OCI-LY7 (cell line): ENCODE measurements around the gene ATP11A. TPM values are rescaled to one million over a fixed set of nuclear protein-coding genes. Genes with fewer than 3 reads are reported as not detected.

Experiments used
- BruUV-seq: library from RNA; stranded (reverse); fragments of 400-500 nt; replicated peaks from 2 replicates; lab custom pipeline; 2021; lab: Mats Ljungman, UMichigan
- CTCF ChIA-PET: fragments of 300-600 bp; sonication (Branson Sonifier 250); formaldehyde crosslinking; loops from one replicate; lab custom pipeline; 2022; ENCODE audit warnings: antibody characterized with exemption; ENCODE audit not compliant: unreplicated experiment; lab: Charles Lee
- POLR2A ChIA-PET: fragments of 300-600 bp; sonication (Branson Sonifier 250); formaldehyde crosslinking; loops from one replicate; lab custom pipeline; 2022; ENCODE audit warnings: antibody characterized with exemption; lab: Charles Lee
- DNase-seq: peaks from one replicate; pipeline ENCODE4 v3.0.0-alpha.2; 2015; ENCODE audit warnings: low spot score
- H2AFZ ChIP-seq: fragments of 200-600 bp; sonication (generic), shearing (Covaris generic); 2 replicates; pipeline ENCODE4 v1.6.1; 2014; ENCODE audit warnings: mild to moderate bottlenecking, antibody characterized with exemption, low read length, moderate library complexity
- H3K27ac ChIP-seq: fragments of 200-600 bp; sonication (generic); 2 replicates; pipeline ENCODE4 v1.5.1; 2014; ENCODE audit warnings: mixed run types, low read depth, mild to moderate bottlenecking, moderate library complexity, low read length, inconsistent platforms; ENCODE audit not compliant: poor library complexity, severe bottlenecking
- H3K36me3 ChIP-seq: fragments of 200-600 bp; sonication (generic); 2 replicates; pipeline ENCODE4 v1.6.1; 2014; ENCODE audit warnings: mild to moderate bottlenecking, antibody characterized with exemption, low read length, moderate library complexity, mixed read lengths; ENCODE audit not compliant: insufficient read depth
- H3K4me1 ChIP-seq: fragments of 200-600 bp; sonication (generic); 2 replicates; pipeline ENCODE4 v1.5.1; 2014; ENCODE audit warnings: mild to moderate bottlenecking, low read length; ENCODE audit not compliant: insufficient read depth, poor library complexity, severe bottlenecking
- H3K4me2 ChIP-seq: fragments of 200-600 bp; sonication (generic); 2 replicates; pipeline ENCODE4 v1.6.1; 2014; ENCODE audit warnings: mild to moderate bottlenecking, low read length
- H3K4me3 ChIP-seq: fragments of 200-600 bp; sonication (generic); 2 replicates; pipeline ENCODE4 v1.5.1; 2014; ENCODE audit warnings: mild to moderate bottlenecking, low read depth, low read length; ENCODE audit not compliant: poor library complexity, severe bottlenecking
- H3K79me2 ChIP-seq: fragments of 200-600 bp; sonication (generic); 2 replicates; pipeline ENCODE4 v1.6.1; 2016; ENCODE audit warnings: low read depth, mild to moderate bottlenecking, low read length, moderate library complexity, mixed read lengths; ENCODE audit not compliant: insufficient read depth
- H3K9me2 ChIP-seq: fragments of 200-600 bp; sonication (generic); 2 replicates; pipeline ENCODE4 v1.6.1; 2016; ENCODE audit warnings: mild to moderate bottlenecking, low read length, mixed read lengths; ENCODE audit not compliant: insufficient read depth
- H3K9me3 ChIP-seq: fragments of 200-600 bp; sonication (generic); 2 replicates; pipeline ENCODE4 v1.6.1; 2014; ENCODE audit warnings: mild to moderate bottlenecking, mixed run types, low read length, mixed read lengths
- H4K20me1 ChIP-seq: fragments of 200-600 bp; sonication (generic); 2 replicates; pipeline ENCODE4 v1.6.1; 2014; ENCODE audit warnings: mild to moderate bottlenecking, antibody characterized with exemption, low read length, moderate library complexity, mixed read lengths; ENCODE audit not compliant: insufficient read depth
- EZH2phosphoT487 ChIP-seq: fragments of 200-600 bp; sonication (generic); IDR thresholded peaks from 2 replicates; pipeline ENCODE4 v1.6.1; 2018; ENCODE audit warnings: low read depth, borderline replicate concordance, mild to moderate bottlenecking, mixed run types, antibody characterized with exemption, low read length, moderate library complexity, mixed read lengths
- intact Hi-C: fragments of 100-400 bp; cut with micrococcal nuclease; formaldehyde crosslinking; loops from one replicate; pipeline ENCODE4 v1.10.0; 2022; ENCODE audit not compliant: unreplicated experiment
- total RNA-seq, 2 experiments: library from RNA; depleted of rRNA in 1 of 2; stranded (reverse); fragments of >200 nt in 1 of 2; shearing (Covaris generic) in 1 of 2; gene quantifications; 2 replicates each; pipeline ENCODE4 v1.2.3, GENCODE V29; 2014 to 2022
- TF ChIP-seq, protein P1 (sequence below): fragments of 200-600 bp; sonication (generic); conservative IDR thresholded peaks from 2 replicates; pipeline ENCODE4 v1.5.1; 2014; ENCODE audit warnings: mild to moderate bottlenecking, antibody characterized with exemption, low read length, moderate library complexity, mixed read lengths

Gene ATP11A
- total RNA-seq, 2 experiments from 2014 or later, result 8.8 to 23.1 TPM

DNA sequence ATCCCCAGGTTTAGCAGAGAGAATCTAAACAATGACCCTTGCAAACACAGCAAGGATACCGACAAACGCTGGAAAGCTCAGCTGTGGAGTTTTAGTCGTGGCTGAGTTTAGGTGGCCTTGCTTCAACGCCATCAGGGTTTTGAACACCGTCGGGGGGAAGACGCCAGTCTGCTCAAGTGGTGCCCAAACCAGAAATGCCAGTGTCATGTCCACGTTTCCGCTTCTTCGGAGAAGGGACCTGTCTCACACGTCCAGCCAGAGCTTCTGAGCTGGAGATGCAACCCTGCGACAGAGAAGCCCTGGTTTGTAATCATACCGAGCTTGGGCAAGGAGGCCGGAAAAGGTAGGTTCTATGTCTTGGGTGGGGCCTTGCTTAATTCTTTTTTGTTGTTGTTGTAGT is 42.6 kb upstream of the ATP11A start:
- H3K79me2 ChIP-seq, result no peaks in the 10 kb centered on the region
- H2AFZ ChIP-seq, result no peak overlapping the region
- no peaks in the 10 kb centered on the region for H3K9me3 ChIP-seq
- ChIA-PET CTCF (no interaction called here), POLR2A (interaction anchor here (0.5 kb wide), 1 partner anchor 35 kb away, joined by 3 read pairs; no protein-coding TSS in a partner anchor)
- no TSS peak for BruUV-seq
- no peaks in the 10 kb centered on the region for H4K20me1 ChIP-seq
- TF ChIP-seq EZH2phosphoT487, result no peak
- TF ChIP-seq, protein P1, sequence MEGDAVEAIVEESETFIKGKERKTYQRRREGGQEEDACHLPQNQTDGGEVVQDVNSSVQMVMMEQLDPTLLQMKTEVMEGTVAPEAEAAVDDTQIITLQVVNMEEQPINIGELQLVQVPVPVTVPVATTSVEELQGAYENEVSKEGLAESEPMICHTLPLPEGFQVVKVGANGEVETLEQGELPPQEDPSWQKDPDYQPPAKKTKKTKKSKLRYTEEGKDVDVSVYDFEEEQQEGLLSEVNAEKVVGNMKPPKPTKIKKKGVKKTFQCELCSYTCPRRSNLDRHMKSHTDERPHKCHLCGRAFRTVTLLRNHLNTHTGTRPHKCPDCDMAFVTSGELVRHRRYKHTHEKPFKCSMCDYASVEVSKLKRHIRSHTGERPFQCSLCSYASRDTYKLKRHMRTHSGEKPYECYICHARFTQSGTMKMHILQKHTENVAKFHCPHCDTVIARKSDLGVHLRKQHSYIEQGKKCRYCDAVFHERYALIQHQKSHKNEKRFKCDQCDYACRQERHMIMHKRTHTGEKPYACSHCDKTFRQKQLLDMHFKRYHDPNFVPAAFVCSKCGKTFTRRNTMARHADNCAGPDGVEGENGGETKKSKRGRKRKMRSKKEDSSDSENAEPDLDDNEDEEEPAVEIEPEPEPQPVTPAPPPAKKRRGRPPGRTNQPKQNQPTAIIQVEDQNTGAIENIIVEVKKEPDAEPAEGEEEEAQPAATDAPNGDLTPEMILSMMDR, result no peak
- H3K4me3 ChIP-seq, result no peak overlapping the region
- no peak for DNase-seq
- no peaks in the 10 kb centered on the region for H3K36me3 ChIP-seq
- no peak overlapping the region for H3K27ac ChIP-seq
- no peaks in the 10 kb centered on the region for H3K4me1 ChIP-seq
- no peaks in the 10 kb centered on the region for H3K9me2 ChIP-seq
- H3K4me2 ChIP-seq, result no peak overlapping the region
- intact Hi-C loops, result no loop called here

DNA sequence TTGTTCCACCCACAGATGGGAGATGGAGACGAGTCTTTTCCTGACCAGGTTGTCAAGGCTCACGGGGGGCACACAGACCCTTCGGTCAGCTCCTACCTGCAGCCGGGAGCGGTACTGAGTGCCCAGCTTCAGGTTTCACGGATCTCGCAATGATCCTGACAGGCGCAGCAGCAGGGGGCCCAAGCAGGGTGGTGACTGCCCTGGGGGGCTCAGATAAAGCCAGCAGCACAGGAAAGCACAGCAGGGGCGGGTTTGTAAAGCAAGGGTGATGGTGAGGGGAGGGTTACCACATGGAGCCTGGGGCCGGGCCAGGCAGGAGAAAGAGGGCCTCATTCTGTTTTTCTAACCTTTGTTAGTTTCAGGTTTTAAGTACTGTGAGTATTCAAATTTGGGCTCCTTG is 41.7 kb upstream of the ATP11A start:
- H3K4me1 ChIP-seq, result no peaks in the 10 kb centered on the region
- no TSS peak for BruUV-seq

DNA sequence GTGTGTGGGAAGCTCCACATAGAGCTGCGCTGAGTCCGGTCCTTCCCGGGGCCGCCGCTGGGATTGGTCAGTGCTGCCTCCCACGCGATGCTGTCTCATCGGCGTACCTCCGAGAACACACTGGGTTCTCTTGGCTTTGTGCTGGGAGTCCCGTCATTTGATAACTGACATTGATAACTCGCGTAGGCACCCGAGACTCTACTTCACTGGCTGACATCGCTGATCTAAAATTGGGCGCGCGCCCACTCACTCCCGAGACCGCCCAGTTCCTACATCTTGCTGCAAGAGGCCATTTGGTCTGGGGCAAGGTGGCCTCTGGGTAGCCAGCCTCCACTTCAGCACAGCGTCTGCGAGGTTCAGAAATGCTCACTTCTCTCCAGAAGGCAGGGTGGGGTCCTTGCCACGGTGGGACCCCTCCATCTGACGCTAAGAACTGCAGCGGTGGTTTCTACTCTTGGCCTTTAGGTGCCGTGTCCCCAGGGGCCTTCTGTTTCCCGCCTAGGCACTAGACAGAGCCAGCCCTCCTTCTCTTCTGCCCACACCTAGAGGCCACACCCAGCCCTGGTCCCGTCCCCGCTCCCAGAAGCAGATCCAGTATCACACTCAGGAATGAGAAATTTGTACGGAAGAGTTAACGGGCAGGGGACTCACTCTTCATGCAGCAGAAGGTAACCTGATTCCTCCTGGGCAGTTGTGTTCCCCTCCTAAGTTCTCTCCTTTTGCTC is 40.7 kb upstream of the ATP11A start:
- ChIA-PET CTCF (no interaction called here), POLR2A (no interaction called here)
- no peaks in the 10 kb centered on the region for H3K79me2 ChIP-seq
- H4K20me1 ChIP-seq, result no peaks in the 10 kb centered on the region
- no peak overlapping the region for H2AFZ ChIP-seq
- no peak for DNase-seq
- TF ChIP-seq, protein P1, result no peak
- no peak for TF ChIP-seq EZH2phosphoT487
- H3K4me1 ChIP-seq, result no peaks in the 10 kb centered on the region
- no peak overlapping the region for H3K4me3 ChIP-seq
- intact Hi-C loops, result no loop called here
- no peak overlapping the region for H3K27ac ChIP-seq
- no peaks in the 10 kb centered on the region for H3K36me3 ChIP-seq
- no TSS peak for BruUV-seq
- no peaks in the 10 kb centered on the region for H3K9me2 ChIP-seq
- no peak overlapping the region for H3K4me2 ChIP-seq
- H3K9me3 ChIP-seq, result no peaks in the 10 kb centered on the region

More for the DNA sequence above, 41.7 kb upstream of the ATP11A start:
- CTCF ChIA-PET, result no interaction called here
- no peaks in the 10 kb centered on the region for H3K36me3 ChIP-seq
- no peak overlapping the region for H3K4me2 ChIP-seq
- intact Hi-C loops, result no loop called here
- H3K9me2 ChIP-seq, result no peaks in the 10 kb centered on the region
- H3K4me3 ChIP-seq, result no peak overlapping the region
- H3K79me2 ChIP-seq, result no peaks in the 10 kb centered on the region
- TF ChIP-seq, protein P1, result no peak
- no peak for TF ChIP-seq EZH2phosphoT487
- no peaks in the 10 kb centered on the region for H3K9me3 ChIP-seq
- no peaks in the 10 kb centered on the region for H4K20me1 ChIP-seq
- no peak overlapping the region for H2AFZ ChIP-seq
- POLR2A ChIA-PET, result no interaction called here
- no peak for DNase-seq
- no peak overlapping the region for H3K27ac ChIP-seq
